ENCODE measurements around the gene ZNF281. TPM values are rescaled to one million over a fixed set of nuclear protein-coding genes. Genes with fewer than 3 reads are reported as not detected.
"Not testable (repeated sequence)": the region's sequence is repeated elsewhere in the genome, so short reads cannot be mapped to it uniquely, and the experiment has no call there.

ZNF281 gene
- total RNA-seq, 4 donors from 2014 or later = 2.5 to 8.6 (median 6.3) TPM

GRCh38 chr1:200422211-200422610 is 12.4 kb upstream of the ZNF281 start:
- Histone ChIP-seq H3K27ac (no peak overlapping the region), H3K9me3 (no peaks in the 10 kb centered on the region), H3K4me1 (no peaks in the 10 kb centered on the region), H3K4me3 (no peak overlapping the region), H3K36me3 (no peaks in the 10 kb centered on the region), H3K27me3 (no peaks in the 10 kb centered on the region)
- no peak for DNase-seq
- TF ChIP-seq POLR2A (IDR thresholded peaks at IDR 0.05) (no peak), CTCF (IDR thresholded peaks at IDR 0.05) (no peak)
- intact Hi-C loops (cut with DNase I) = no loop called here
- WGBS, 2 donors = 92 to 96% methylated on average over 3 of the region's 3 CpGs

DNA sequence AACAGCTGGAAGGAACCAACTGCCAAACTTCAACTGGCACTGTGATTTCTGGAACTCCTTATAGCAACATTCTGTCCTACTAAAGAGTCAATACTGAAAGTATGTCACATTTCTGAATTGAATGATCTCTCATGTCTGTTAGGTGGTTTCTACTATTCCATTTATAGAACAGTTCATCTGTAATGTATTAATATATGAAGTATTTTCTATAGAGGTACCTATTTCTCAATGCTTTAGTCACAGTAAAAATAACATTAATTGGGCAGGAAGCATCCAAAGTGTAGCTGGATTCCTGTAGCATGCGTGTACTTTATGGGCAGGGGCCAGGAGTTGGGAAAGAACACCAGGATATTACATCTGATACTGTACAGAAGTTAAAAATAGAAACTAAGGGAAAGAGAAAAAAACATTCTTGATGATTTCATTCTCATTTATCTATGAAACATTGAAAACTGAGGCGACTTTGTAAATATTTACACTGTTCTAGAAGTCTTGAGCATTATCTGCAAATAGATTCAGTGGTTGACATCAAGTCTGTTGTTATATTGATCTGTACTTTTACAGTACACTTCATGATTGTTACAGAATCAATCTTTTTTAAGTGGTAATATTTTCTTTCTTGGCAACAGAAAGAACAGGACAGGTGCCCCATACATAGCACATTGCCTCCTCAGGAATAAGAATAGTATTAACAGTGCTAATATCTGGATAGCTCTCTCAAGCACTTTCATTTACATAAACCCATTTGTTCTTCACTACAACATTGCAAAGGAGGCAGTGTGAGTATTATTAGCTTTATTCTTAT is 6.2 kb upstream of the ZNF281 start:
- TF ChIP-seq POLR2A (IDR thresholded peaks at IDR 0.05) (no peak), CTCF (IDR thresholded peaks at IDR 0.05) (no peak)
- H3K9me3 ChIP-seq = no peaks in the 10 kb centered on the region
- no peaks in the 10 kb centered on the region for H3K36me3 ChIP-seq
- H3K4me1 ChIP-seq = peaks cover 0 to 17% (median 6%) of the 10 kb centered on the region in 3 donors
- intact Hi-C loops (cut with DNase I) = no loop called here
- peak overlapping the region in 3 of 4 donors; percentile 3 to 63 (median 46) for H3K27ac ChIP-seq
- H3K27me3 ChIP-seq = no peaks in the 10 kb centered on the region
- no peak overlapping the region for H3K4me3 ChIP-seq
- no peak for DNase-seq
- WGBS, 2 donors = 9 to 17% methylated on average over 2 of the region's 2 CpGs

DNA sequence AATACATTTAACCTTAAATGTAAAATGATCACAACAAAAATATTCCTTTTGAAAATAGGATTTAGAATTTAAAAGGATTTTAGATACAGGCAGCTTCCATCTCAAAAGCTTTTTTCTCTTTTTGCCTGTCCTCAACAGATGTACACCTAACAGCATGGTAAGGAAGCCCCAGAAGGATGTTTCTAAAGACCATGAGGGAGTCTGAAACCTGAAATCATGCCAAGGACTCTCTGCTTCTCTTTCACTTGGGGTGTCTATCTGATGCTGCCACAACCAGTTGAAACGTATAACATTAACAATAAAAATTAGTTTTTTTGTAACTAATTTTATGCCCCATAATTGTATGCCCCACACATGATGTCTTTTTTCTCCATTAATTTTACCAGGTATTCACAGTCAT is 5.4 kb upstream of the ZNF281 start:
- H3K4me3 ChIP-seq = no peak overlapping the region
- WGBS, 2 donors = 64 to 72% methylated on average over 1 of the region's 1 CpG
- H3K27me3 ChIP-seq = no peaks in the 10 kb centered on the region
- no peak for DNase-seq
- intact Hi-C loops (cut with DNase I) = no loop called here
- H3K27ac ChIP-seq = peak overlapping the region in 2 of 4 donors; percentile 46 to 63
- H3K36me3 ChIP-seq = no peaks in the 10 kb centered on the region
- H3K4me1 ChIP-seq = peaks cover 3 to 24% (median 6%) of the 10 kb centered on the region in 3 donors
- H3K9me3 ChIP-seq = no peaks in the 10 kb centered on the region
- TF ChIP-seq POLR2A (IDR thresholded peaks at IDR 0.05) = no peak
- no peak for TF ChIP-seq CTCF (IDR thresholded peaks at IDR 0.05)

DNA sequence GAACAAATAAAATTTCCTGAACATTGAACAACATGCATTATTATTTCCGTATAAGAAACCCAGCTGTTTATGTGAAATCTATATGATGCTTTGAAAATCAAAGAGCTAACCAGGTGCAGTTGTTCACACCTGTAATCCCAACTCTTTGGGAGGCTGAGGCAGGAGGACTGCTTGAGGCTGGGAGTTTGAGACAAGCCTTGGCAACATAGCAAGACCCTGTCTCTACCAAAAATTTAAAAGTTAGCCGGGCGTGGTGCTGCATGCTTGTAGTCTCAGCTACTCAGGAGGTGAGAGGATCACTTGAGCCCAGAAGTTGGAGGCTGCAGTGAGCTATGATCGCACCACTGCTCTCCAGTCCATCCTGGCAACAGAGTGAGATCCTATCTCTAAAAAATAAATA is 4.8 kb upstream of the ZNF281 start:
- no peak overlapping the region for H3K27ac ChIP-seq
- H3K4me3 ChIP-seq = no peak overlapping the region
- TF ChIP-seq POLR2A (IDR thresholded peaks at IDR 0.05) (no peak), CTCF (IDR thresholded peaks at IDR 0.05) (no peak)
- H3K36me3 ChIP-seq = no peaks in the 10 kb centered on the region
- H3K4me1 ChIP-seq = peaks cover 3 to 25% (median 6%) of the 10 kb centered on the region in 3 donors
- H3K9me3 ChIP-seq = no peaks in the 10 kb centered on the region
- no peaks in the 10 kb centered on the region for H3K27me3 ChIP-seq
- 90 to 94% methylated on average over 4 of the region's 4 CpGs for WGBS, 2 donors
- no peak for DNase-seq
- intact Hi-C loops (cut with DNase I) = no loop called here

- H3K27me3 ChIP-seq; DNase-seq; intact Hi-C loops (cut with DNase I); H3K36me3 ChIP-seq; H3K9me3 ChIP-seq; H3K27ac ChIP-seq; H3K4me3 ChIP-seq: not testable (repeated sequence)
- H3K4me1 ChIP-seq = peaks cover 9 to 31% (median 10%) of the 10 kb centered on the region in 3 donors
- WGBS, 2 donors = 66 to 86% methylated on average over 11 of the region's 11 CpGs
Measured at GRCh38 chr1:200413766-200414165, 3.9 kb upstream of the ZNF281 start.

Data from esophagus squamous epithelium (tissue), 5 donors.